ENCODE data around the gene HSPA1L.

GRCh38 chr6:31776485-31776988 lies 38.5 kb downstream of the HSPA1L start:
- TF ChIP-seq EZH2 (IDR thresholded peaks at IDR 0.05) (no peak), EZH2phosphoT487 (IDR thresholded peaks at IDR 0.05) (no peak), CTCF (IDR thresholded peaks at IDR 0.05) (no peak)
